ENCODE data around the gene WWC2. TPM values are rescaled to one million over a fixed set of nuclear protein-coding genes. Genes with fewer than 3 reads are reported as not detected.

Gene WWC2
- total RNA-seq, 1 donor from 2014 or later = 0.47 TPM

DNA sequence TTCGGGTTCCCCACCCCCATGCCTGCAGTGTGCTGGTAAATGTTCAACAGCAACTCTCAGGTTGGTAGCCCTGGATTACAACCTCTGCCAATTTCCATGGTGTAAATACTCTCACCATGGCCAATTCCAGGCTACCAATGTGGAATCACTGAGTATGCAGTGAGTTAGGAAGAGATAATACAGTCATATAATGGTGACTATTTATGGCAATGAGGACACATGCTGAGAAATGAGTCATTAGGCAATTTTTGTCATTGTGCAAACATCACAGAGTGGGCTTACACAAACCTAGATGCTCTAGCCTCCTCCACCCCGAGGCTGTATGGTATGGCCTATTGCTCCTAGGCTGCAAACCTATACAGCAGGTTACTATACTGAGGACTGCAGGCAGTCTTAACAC is 227.8 kb downstream of the WWC2 start:
- no peak overlapping the region for H3K27ac Mint-ChIP-seq
- H3K9me3 Mint-ChIP-seq = no peaks in the 10 kb centered on the region
- POLR2A ChIA-PET = no interaction called here
- no peaks in the 10 kb centered on the region for H3K4me1 Mint-ChIP-seq
- H3K27me3 Mint-ChIP-seq = peaks cover 3% of the 10 kb centered on the region
- intact Hi-C loops (cut with micrococcal nuclease) = no loop called here
- ATAC-seq (ENCODE audit: low read depth) (no peak), DNase-seq (no peak)
- CTCF ChIA-PET = no interaction called here
- TF ChIP-seq, protein P1, sequence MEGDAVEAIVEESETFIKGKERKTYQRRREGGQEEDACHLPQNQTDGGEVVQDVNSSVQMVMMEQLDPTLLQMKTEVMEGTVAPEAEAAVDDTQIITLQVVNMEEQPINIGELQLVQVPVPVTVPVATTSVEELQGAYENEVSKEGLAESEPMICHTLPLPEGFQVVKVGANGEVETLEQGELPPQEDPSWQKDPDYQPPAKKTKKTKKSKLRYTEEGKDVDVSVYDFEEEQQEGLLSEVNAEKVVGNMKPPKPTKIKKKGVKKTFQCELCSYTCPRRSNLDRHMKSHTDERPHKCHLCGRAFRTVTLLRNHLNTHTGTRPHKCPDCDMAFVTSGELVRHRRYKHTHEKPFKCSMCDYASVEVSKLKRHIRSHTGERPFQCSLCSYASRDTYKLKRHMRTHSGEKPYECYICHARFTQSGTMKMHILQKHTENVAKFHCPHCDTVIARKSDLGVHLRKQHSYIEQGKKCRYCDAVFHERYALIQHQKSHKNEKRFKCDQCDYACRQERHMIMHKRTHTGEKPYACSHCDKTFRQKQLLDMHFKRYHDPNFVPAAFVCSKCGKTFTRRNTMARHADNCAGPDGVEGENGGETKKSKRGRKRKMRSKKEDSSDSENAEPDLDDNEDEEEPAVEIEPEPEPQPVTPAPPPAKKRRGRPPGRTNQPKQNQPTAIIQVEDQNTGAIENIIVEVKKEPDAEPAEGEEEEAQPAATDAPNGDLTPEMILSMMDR (IDR thresholded peaks at IDR 0.05) = no peak
- no peaks in the 10 kb centered on the region for H3K36me3 Mint-ChIP-seq (ENCODE audit: low read depth)
- no peak overlapping the region for H3K4me3 Mint-ChIP-seq

DNA sequence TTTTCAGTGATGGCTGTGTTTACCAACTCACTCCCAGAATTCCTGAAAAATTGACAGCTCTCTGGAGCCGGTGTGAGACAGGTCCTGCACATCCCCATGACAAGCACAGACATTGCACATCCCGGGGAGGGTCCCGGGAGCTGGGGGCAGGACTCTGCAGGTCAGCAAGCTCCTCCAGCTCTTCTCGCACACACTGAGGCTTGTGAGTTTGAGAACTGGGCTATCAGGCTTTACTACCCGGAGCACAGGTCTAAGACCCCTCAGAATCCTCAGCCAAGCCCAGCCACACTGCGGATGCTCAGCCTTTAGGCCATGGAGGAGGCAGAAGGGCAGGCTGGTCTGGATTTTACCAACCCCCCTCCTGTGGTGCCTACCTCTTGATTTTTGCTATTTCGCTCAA is 228.8 kb downstream of the WWC2 start:
- Mint-ChIP-seq H3K4me3 (no peak overlapping the region), H3K36me3 (ENCODE audit: low read depth) (no peaks in the 10 kb centered on the region), H3K27ac (no peak overlapping the region), H3K27me3 (peaks cover 4% of the 10 kb centered on the region), H3K4me1 (no peaks in the 10 kb centered on the region), H3K9me3 (no peaks in the 10 kb centered on the region)
- intact Hi-C loops (cut with micrococcal nuclease) = no loop called here
- ATAC-seq (ENCODE audit: low read depth) = no peak
- ChIA-PET CTCF (no interaction called here), POLR2A (no interaction called here)
- DNase-seq = no peak
- TF ChIP-seq, protein P1 (IDR thresholded peaks at IDR 0.05) = no peak

GRCh38 chr4:183328832-183329231 is 229.8 kb downstream of the WWC2 start:
- no peaks in the 10 kb centered on the region for H3K4me1 Mint-ChIP-seq
- no peak for ATAC-seq (ENCODE audit: low read depth)
- intact Hi-C loops (cut with micrococcal nuclease) = no loop called here
- no peak overlapping the region for H3K27ac Mint-ChIP-seq
- TF ChIP-seq, protein P1 (IDR thresholded peaks at IDR 0.05) = no peak
- POLR2A ChIA-PET = no interaction called here
- no peak overlapping the region for H3K4me3 Mint-ChIP-seq
- no peaks in the 10 kb centered on the region for H3K36me3 Mint-ChIP-seq (ENCODE audit: low read depth)
- CTCF ChIA-PET = no interaction called here
- no peaks in the 10 kb centered on the region for H3K9me3 Mint-ChIP-seq
- DNase-seq = no peak
- peaks cover 7% of the 10 kb centered on the region for H3K27me3 Mint-ChIP-seq

GRCh38 chr4:183329244-183329643 is 230.2 kb downstream of the WWC2 start:
- ATAC-seq (ENCODE audit: low read depth) = no peak

DNA sequence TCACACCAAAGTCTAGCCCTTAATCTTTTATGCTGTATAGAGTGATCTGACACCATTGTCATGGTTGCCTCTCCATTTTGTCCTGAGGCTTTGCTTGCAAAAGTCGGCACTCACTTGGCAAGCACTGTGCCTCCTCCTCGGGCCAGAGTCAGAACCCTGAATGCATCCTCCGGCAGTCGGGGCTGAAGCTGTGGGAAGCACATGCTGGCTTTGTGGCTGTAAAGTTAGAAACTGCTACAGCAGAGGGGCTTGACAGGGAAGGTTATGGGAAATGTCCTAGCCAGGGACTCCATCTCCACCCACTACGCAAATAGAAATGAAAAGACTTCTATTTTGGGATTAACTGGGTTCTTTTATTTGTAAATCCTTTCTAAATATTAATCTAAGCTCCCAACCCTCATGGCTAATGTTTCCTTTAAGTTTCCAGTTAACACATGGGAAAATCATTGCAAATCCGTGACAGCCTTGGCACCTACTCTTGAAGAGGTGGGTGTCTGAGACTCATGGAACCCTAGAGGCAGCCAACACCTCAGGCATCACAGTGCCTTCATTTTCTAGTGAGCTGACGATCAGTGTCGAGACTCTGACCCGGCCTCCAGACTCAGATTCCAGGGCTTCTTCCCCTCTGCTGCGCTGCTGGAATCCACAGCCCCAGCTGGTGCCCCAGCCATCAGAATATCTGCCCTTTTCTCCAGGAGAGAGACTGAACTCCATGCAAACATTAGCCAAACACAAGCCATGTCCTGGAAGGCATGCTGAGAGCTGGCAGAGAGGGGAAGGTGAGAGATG is 231.1 kb downstream of the WWC2 start:
- Mint-ChIP-seq H3K27ac (no peak overlapping the region), H3K36me3 (ENCODE audit: low read depth) (no peaks in the 10 kb centered on the region), H3K4me3 (no peak overlapping the region), H3K9me3 (no peaks in the 10 kb centered on the region), H3K27me3 (peaks cover 10% of the 10 kb centered on the region), H3K4me1 (no peaks in the 10 kb centered on the region)
- ChIA-PET POLR2A (no interaction called here), CTCF (no interaction called here)
- DNase-seq (no peak), ATAC-seq (ENCODE audit: low read depth) (no peak)
- TF ChIP-seq, protein P1 (IDR thresholded peaks at IDR 0.05) = no peak
- intact Hi-C loops (cut with micrococcal nuclease) = no loop called here

More at GRCh38 chr4:183329244-183329643, 230.2 kb downstream of the WWC2 start:
- H3K27ac Mint-ChIP-seq = no peak overlapping the region
- POLR2A ChIA-PET = no interaction called here
- H3K36me3 Mint-ChIP-seq (ENCODE audit: low read depth) = no peaks in the 10 kb centered on the region
- no peak for DNase-seq
- CTCF ChIA-PET = no interaction called here
- no peak overlapping the region for H3K4me3 Mint-ChIP-seq
- H3K4me1 Mint-ChIP-seq = no peaks in the 10 kb centered on the region
- TF ChIP-seq, protein P1 (IDR thresholded peaks at IDR 0.05) = no peak
- no peaks in the 10 kb centered on the region for H3K9me3 Mint-ChIP-seq
- H3K27me3 Mint-ChIP-seq = peaks cover 10% of the 10 kb centered on the region
- intact Hi-C loops (cut with micrococcal nuclease) = no loop called here
